Activated naive CD8-positive, alpha-beta T cell treated with anti-CD3 and anti-CD28 coated beads, Interleukin-2, amount 10 ng/mL, durations not matched to agents 7 days and 5 days (primary cell): Measurements from ENCODE around the gene CMKLR1. TPM values are rescaled to one million over a fixed set of nuclear protein-coding genes. Genes with fewer than 3 reads are reported as not detected.

ENCODE experiments used
- ATAC-seq: fragments of 150-1000 bp; cut with Tn5 transposase; one replicate; pipeline ENCODE4 v1.10.0; 2021; ENCODE audit warnings: low read depth, moderate library complexity
- POLR2A ChIA-PET: fragments of 350-600 bp; sonication (Branson Sonifier 250); formaldehyde crosslinking; loops from one replicate; lab custom pipeline; 2021; ENCODE audit warnings: antibody characterized with exemption; lab: Charles Lee
- DNase-seq: peaks from one replicate; pipeline ENCODE4 v3.0.0; 2021
- H3K27ac Mint-ChIP-seq: one replicate; pipeline ENCODE4 v1.8.0; 2022; ENCODE audit warnings: mild to moderate bottlenecking, mixed read lengths
- H3K27me3 Mint-ChIP-seq: one replicate; pipeline ENCODE4 v1.8.0; 2022; ENCODE audit warnings: mild to moderate bottlenecking, moderate library complexity, mixed read lengths
- H3K36me3 Mint-ChIP-seq: one replicate; pipeline ENCODE4 v1.8.0; 2021; ENCODE audit warnings: mild to moderate bottlenecking, mixed read lengths
- H3K4me1 Mint-ChIP-seq: one replicate; pipeline ENCODE4 v1.8.0; 2021; ENCODE audit warnings: mixed read lengths
- H3K4me3 Mint-ChIP-seq: one replicate; pipeline ENCODE4 v1.8.0; 2022; ENCODE audit warnings: mild to moderate bottlenecking, moderate library complexity, mixed read lengths
- H3K9me3 Mint-ChIP-seq: one replicate; pipeline ENCODE4 v1.8.0; 2021; ENCODE audit warnings: mixed read lengths
- total RNA-seq, 2 experiments: library from RNA; stranded (reverse); gene quantifications; one replicate each; pipeline ENCODE4 v1.2.3, GENCODE V29; 2021

Gene CMKLR1
- total RNA-seq, 2 experiments from 2014 or later: 0.82 to 1.0 TPM

GRCh38 chr12:108356835-108357806, 18.0 kb upstream of the CMKLR1 start:
- Mint-ChIP-seq H3K27ac (no peak overlapping the region), H3K4me1 (no peaks in the 10 kb centered on the region), H3K27me3 (peaks cover 16% of the 10 kb centered on the region), H3K36me3 (no peaks in the 10 kb centered on the region), H3K9me3 (peaks cover 3% of the 10 kb centered on the region), H3K4me3 (no peak overlapping the region)
- DNase-seq (no peak), ATAC-seq (no peak)
- POLR2A ChIA-PET: no interaction called here

GRCh38 chr12:108355069-108355468, 16.0 kb upstream of the CMKLR1 start:
- Mint-ChIP-seq H3K4me1 (no peaks in the 10 kb centered on the region), H3K27me3 (peaks cover 19% of the 10 kb centered on the region), H3K27ac (no peak overlapping the region), H3K4me3 (no peak overlapping the region), H3K9me3 (peaks cover 3% of the 10 kb centered on the region), H3K36me3 (no peaks in the 10 kb centered on the region)
- DNase-seq (no peak), ATAC-seq (no peak)
- POLR2A ChIA-PET: no interaction called here

GRCh38 chr12:108352591-108352990, 13.5 kb upstream of the CMKLR1 start:
- H3K27ac Mint-ChIP-seq: no peak overlapping the region
- no peak overlapping the region for H3K4me3 Mint-ChIP-seq
- POLR2A ChIA-PET: no interaction called here
- ATAC-seq (no peak), DNase-seq (no peak)
- H3K36me3 Mint-ChIP-seq: no peaks in the 10 kb centered on the region
- H3K4me1 Mint-ChIP-seq: no peaks in the 10 kb centered on the region
- peaks cover 3% of the 10 kb centered on the region for H3K9me3 Mint-ChIP-seq
- peaks cover 19% of the 10 kb centered on the region for H3K27me3 Mint-ChIP-seq

GRCh38 chr12:108350511-108350910, 11.4 kb upstream of the CMKLR1 start:
- ATAC-seq: no peak

GRCh38 chr12:108349278-108349688, 10.2 kb upstream of the CMKLR1 start:
- Mint-ChIP-seq H3K27ac (no peak overlapping the region), H3K4me1 (no peaks in the 10 kb centered on the region), H3K9me3 (peaks cover 1% of the 10 kb centered on the region), H3K4me3 (no peak overlapping the region), H3K36me3 (no peaks in the 10 kb centered on the region), H3K27me3 (peaks cover 15% of the 10 kb centered on the region)
- DNase-seq: no peak
- ATAC-seq: no peak
- POLR2A ChIA-PET: interaction anchor here (1.0 kb wide), 1 partner anchor 36 kb away, joined by 3 read pairs; no protein-coding TSS in a partner anchor

More at GRCh38 chr12:108350511-108350910, 11.4 kb upstream of the CMKLR1 start:
- Mint-ChIP-seq H3K36me3 (no peaks in the 10 kb centered on the region), H3K27me3 (peaks cover 15% of the 10 kb centered on the region), H3K9me3 (peaks cover 3% of the 10 kb centered on the region), H3K4me3 (no peak overlapping the region), H3K27ac (no peak overlapping the region), H3K4me1 (no peaks in the 10 kb centered on the region)
- DNase-seq: no peak
- POLR2A ChIA-PET: no interaction called here

- H3K4me1 Mint-ChIP-seq: no peaks in the 10 kb centered on the region
These were observed 9.7 kb upstream of the CMKLR1 start for GRCh38 chr12:108348842-108349241.

GRCh38 chr12:108346727-108347710, 7.9 kb upstream of the CMKLR1 start:
- no peaks in the 10 kb centered on the region for H3K9me3 Mint-ChIP-seq
- peaks cover 5% of the 10 kb centered on the region for H3K27me3 Mint-ChIP-seq
- H3K4me3 Mint-ChIP-seq: no peak overlapping the region
- no peak for ATAC-seq
- no peaks in the 10 kb centered on the region for H3K36me3 Mint-ChIP-seq
- DNase-seq: no peak
- H3K4me1 Mint-ChIP-seq: no peaks in the 10 kb centered on the region
- no peak overlapping the region for H3K27ac Mint-ChIP-seq
- POLR2A ChIA-PET: no interaction called here

More at GRCh38 chr12:108348842-108349241, 9.7 kb upstream of the CMKLR1 start:
- no peak for DNase-seq
- peaks cover 13% of the 10 kb centered on the region for H3K27me3 Mint-ChIP-seq
- H3K4me3 Mint-ChIP-seq: no peak overlapping the region
- POLR2A ChIA-PET: interaction anchor here (1.0 kb wide), 1 partner anchor 35 kb away, joined by 3 read pairs; no protein-coding TSS in a partner anchor
- no peak overlapping the region for H3K27ac Mint-ChIP-seq
- H3K36me3 Mint-ChIP-seq: no peaks in the 10 kb centered on the region
- H3K9me3 Mint-ChIP-seq: peaks cover 1% of the 10 kb centered on the region
- ATAC-seq: no peak

GRCh38 chr12:108345716-108346633, 6.9 kb upstream of the CMKLR1 start:
- Mint-ChIP-seq H3K27me3 (peaks cover 5% of the 10 kb centered on the region), H3K4me1 (no peaks in the 10 kb centered on the region), H3K36me3 (no peaks in the 10 kb centered on the region), H3K4me3 (no peak overlapping the region), H3K27ac (no peak overlapping the region), H3K9me3 (no peaks in the 10 kb centered on the region)
- POLR2A ChIA-PET: no interaction called here
- DNase-seq (no peak), ATAC-seq (no peak)

GRCh38 chr12:108342985-108343384, 3.9 kb upstream of the CMKLR1 start:
- H3K27me3 Mint-ChIP-seq: peaks cover 31% of the 10 kb centered on the region
- ATAC-seq (no peak), DNase-seq (no peak)
- no peaks in the 10 kb centered on the region for H3K9me3 Mint-ChIP-seq
- H3K36me3 Mint-ChIP-seq: no peaks in the 10 kb centered on the region
- no peaks in the 10 kb centered on the region for H3K4me1 Mint-ChIP-seq
- H3K27ac Mint-ChIP-seq: no peak overlapping the region
- no peak overlapping the region for H3K4me3 Mint-ChIP-seq
- POLR2A ChIA-PET: no interaction called here

- Mint-ChIP-seq H3K9me3 (no peaks in the 10 kb centered on the region), H3K27ac (peak overlapping the region; percentile 51), H3K4me1 (no peaks in the 10 kb centered on the region), H3K27me3 (peaks cover 36% of the 10 kb centered on the region), H3K36me3 (no peaks in the 10 kb centered on the region), H3K4me3 (no peak overlapping the region)
- POLR2A ChIA-PET: no interaction called here
- DNase-seq: no peak
- ATAC-seq: no peak
These were observed 3.0 kb upstream of the CMKLR1 start for GRCh38 chr12:108341854-108342847.

- DNase-seq: no peak
- Mint-ChIP-seq H3K9me3 (no peaks in the 10 kb centered on the region), H3K4me3 (no peak overlapping the region), H3K27me3 (peaks cover 39% of the 10 kb centered on the region), H3K4me1 (no peaks in the 10 kb centered on the region), H3K27ac (peak overlapping the region; percentile 51), H3K36me3 (no peaks in the 10 kb centered on the region)
- no peak for ATAC-seq
- POLR2A ChIA-PET: no interaction called here
These were observed 2.2 kb upstream of the CMKLR1 start for GRCh38 chr12:108341356-108341755.
